Measurements from ENCODE around the gene MYCN.
"Not testable (repeated sequence)": the region's sequence is repeated elsewhere in the genome, so short reads cannot be mapped to it uniquely, and the experiment has no call there.

MYCN gene

DNA sequence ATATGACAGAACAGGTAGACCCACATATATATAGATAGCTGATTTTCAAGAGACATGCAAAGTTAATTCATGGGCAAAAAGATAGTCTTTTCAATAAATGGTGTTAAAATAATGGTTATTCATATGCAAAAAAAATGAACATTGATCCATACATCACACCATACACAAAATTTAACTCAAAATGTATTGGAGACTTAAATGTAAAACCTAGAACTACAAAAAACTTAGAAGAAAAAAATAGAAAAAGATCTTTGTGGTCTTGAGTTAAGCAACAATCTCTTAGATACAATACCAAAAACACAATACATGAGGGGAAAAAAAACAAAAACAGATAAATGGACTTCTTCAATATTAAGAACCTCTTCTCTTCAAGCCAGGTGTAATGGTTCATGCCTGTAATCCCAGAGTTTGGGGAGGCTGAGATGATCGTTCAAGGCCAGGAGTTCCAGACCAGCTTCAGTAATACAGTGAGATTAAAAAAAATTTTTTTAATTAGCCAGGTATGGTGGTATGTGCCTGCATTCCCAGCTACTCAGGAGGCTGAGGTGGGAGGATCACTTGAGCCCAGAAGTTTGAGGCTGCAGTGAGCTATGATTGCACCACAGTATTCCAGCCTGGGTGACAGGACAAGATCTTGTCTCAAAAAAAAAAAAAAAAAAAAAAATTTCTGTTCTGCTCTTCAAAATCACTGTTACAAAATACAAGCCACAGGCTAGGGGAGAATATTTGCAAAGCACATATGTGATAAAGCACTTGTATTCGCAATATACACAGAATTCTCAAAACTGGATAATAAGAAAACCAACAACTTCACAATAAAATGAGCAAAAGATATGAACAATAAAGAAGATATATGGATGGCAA is 32.7 kb upstream of the MYCN start:
- no peak for DNase-seq (ENCODE audit: low spot score)

DNA sequence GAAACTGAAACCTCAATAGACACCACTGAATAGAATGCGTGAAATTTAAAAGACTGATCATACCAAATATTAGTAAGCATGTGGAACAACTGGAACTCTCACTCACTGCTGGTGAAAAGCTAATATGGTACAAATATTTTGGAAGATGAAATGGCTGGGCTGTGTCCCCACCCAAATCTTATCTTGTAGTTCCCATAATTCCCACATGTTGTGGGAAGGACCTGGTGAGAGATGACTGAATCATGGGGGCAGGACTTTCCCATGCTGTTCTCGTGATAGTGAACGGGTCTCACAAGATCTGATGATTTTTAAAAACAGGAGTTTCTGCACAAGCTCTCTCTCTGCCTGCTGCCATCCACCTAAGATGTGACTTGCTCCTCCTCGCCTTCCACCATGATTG is 32.0 kb upstream of the MYCN start:
- DNase-seq (ENCODE audit: low spot score) = no peak

GRCh38 chr2:15909157-15909556 is 31.2 kb upstream of the MYCN start:
- DNase-seq (ENCODE audit: low spot score) = no peak

- DNase-seq (ENCODE audit: low spot score) = no peak
Measured at GRCh38 chr2:15909736-15910135, 30.6 kb upstream of the MYCN start.

DNA sequence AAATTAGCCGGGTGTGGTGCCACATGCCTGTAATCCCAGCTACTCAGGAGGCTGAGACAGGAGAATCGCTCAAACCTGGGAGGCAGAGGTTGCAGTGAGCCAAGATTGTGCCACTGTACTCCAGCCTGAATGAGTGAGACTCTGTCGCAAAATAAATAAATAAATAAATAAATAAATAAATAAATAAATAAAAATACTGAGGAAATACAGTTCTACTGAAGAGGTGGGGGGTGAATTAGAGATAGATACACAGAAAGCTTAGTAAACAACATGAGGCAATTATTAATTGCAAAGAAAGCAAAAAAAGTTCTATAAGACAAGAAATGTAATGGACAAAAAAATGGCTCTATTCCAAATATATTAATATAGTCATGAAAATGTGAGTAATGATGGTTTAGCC is 29.1 kb upstream of the MYCN start:
- DNase-seq (ENCODE audit: low spot score) = not testable (repeated sequence)

DNA sequence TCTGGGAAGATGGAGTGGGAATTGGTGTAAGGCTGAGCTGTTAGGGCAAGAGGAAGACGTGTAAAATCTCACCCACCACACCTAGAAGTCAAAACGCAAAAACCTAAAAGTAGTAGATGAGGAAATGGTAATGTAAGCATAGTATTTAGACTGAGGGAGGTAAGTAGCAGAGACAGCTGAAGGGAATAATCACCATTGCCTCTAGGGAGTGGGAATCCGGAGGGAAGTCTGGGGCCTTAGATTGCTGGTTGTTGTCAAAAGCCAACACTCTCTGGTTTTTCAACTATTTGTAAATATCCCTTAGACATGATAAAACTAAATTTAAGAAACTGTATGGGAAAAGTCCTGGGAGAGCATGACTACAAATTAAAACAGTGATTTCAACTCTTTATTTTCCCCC is 28.7 kb upstream of the MYCN start:
- DNase-seq (ENCODE audit: low spot score) = no peak

DNA sequence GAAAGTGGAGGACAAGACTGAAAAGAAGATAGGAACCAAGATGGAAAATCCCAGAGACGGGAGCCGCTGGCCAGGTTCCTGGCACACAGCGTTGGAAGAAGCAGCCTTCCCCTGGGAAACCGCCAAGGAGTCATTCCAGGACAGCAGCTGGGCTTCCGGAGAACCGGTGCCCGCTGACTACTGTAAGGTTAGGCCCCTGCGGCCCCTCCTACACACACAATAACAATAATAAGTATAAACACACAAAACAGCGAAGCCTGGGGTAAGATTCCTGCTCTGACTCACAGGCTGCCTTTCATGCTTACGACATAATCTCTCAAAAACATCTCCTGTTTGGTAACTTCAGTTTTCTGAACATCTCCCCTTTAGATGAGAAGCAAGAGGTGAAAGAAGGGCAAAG is 28.1 kb upstream of the MYCN start:
- DNase-seq (ENCODE audit: low spot score) = peak; percentile 51

- no peak for DNase-seq (ENCODE audit: low spot score)
Measured at GRCh38 chr2:15913146-15913545, 27.2 kb upstream of the MYCN start.

- no peak for DNase-seq (ENCODE audit: low spot score)
Measured at GRCh38 chr2:15914596-15915385, 25.6 kb upstream of the MYCN start.

DNA sequence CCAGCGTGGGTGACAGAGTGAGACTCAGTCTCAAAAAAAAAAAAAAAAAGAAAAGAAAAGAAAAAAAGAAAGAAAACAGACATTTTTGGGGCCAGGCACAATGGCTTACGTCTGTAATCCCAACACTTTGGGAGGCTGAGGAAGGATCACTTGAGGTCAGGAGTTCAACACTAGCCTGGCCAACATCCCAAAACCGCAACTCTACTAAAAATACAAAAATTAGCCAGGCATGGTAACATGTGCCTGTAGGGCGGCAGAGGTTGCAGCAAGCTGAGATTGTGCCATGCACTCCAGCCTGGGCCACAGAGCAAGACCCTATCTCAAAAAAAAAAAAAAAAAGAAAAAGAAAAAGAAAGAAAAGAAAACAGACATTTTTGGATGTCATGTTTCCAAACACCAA is 24.8 kb upstream of the MYCN start:
- not testable (repeated sequence) for DNase-seq (ENCODE audit: low spot score)

- DNase-seq (ENCODE audit: low spot score) = no peak
Measured at GRCh38 chr2:15916336-15916735, 24.0 kb upstream of the MYCN start.

- no peak for DNase-seq (ENCODE audit: low spot score)
Measured at GRCh38 chr2:15918761-15919356, 21.5 kb upstream of the MYCN start.

DNA sequence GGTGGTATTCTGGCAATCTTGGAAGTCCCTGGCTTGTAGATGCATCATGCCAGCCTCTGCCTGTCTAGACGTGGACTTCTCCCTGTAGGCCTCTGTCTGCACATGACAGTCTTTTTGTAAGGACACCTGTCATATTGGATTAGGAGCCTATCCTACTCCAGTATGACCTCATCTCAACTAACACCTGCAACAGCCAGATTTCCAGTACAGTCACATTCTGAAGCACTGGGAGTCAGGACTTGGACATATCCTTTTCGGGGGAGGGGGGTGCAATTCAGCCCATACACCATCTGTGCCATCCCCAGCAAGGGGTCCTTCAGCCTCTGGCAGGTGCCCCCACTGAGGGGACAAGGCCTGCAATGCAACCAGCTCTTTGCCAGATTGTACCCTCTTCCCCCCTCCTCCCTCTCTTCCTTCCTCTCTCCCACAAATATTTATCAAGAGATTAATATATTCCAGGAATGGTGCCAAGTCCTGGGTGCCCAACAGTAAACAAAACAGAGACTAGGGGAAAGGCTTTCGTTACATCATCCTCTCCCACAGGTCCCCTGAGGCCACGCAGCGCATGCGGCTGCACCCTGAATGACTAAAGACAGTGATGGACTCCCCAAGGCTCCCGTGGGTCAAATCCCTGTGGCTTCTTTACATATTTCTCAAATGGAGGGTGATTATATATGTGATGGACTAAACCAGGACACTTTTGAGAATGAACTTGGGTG is 20.5 kb upstream of the MYCN start:
- DNase-seq (ENCODE audit: low spot score) = no peak

GRCh38 chr2:15920696-15921095 is 19.7 kb upstream of the MYCN start:
- no peak for DNase-seq (ENCODE audit: low spot score)

DNA sequence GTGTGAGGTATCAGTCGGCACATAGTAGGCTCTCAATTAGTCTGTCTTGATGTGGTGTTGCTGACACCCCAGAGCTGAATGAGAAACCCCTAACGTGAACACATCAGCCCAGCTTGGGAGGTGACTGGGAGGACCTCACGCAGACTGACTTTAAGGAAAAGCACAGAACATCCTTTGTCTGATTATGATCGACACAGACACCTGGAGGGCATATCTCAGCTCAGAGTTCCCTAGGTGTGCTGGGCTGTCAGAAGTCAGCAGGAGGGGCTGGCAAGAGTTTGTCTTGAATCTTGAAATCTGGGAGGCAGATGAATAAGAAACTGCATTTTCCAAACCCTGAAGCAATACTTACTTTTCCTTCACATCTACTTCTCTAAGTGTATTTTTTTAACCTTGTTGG is 16.8 kb upstream of the MYCN start:
- DNase-seq (ENCODE audit: low spot score) = no peak

DNA sequence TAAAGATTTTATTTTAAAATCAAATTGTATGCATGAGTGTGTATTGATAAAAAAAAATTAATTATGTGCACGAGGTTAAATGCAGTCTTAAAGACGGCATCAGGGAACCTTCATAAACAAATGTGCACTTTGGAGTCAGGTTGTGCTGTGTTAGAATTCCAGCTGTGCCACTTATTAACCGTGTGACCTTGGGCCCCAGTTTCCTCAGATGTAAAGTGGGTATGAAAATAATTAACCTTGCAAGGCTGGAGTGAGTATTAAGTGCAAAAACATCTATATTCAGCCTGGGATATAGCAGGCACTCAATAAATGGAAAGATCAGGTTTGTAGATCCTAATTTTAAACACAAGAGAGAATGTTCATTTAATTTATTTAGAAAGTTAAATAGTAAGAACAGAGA is 14.5 kb upstream of the MYCN start:
- DNase-seq (ENCODE audit: low spot score) = no peak

GRCh38 chr2:15926252-15926651 is 14.1 kb upstream of the MYCN start:
- no peak for DNase-seq (ENCODE audit: low spot score)

DNA sequence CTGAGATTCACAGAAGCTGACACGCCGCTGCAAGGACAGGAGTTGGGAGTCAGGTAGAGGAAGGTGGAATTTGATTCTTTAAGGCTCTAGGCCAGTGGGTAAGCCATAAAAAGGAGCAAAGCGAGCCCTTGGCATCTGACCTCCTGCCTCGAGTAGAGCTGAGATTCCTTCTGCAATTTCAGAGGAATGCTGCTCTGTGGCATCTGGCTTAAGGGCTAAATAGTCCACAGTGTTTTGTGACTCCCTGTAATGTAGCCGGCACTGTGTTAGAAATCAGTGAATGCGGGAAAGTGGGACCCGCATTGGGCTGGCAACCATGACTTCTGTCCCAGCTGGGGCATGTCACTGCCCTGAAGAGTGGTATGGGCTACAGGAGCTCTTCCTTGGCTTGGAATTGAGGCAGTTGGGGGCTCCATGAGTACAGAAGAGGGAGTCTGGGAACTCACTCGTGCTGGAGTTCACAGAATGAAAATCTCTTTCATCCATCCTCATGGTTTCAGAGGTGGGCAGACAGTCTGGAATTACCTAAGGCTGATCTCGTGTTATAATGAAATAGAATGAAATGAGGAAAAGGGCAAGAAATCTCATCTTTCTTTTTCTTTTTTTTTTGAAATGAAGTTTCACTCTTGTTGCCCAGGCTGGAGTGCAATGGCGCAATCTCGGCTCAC is 12.7 kb upstream of the MYCN start:
- DNase-seq (ENCODE audit: low spot score) = no peak

DNA sequence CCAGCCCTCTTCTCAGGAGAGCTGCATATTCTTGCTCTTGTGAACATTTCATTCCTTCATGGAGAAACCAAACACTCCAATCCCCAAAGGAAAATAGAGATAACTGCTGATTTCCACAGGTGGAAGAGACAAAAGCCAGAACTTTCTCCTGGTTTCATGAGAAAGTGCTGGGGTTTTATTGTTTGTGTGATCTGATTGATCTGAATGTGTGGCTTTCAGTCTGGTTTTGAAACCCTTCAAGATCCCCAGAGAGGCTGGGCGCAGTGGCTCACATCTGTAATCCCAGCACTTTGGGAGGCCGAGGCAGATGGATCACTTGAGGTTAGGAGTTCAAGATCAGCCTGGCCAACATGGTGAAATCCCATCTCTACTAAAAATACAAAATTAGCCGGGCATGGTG is 11.3 kb upstream of the MYCN start:
- DNase-seq (ENCODE audit: low spot score) = not testable (repeated sequence)

GRCh38 chr2:15929861-15930260 is 10.5 kb upstream of the MYCN start:
- no peak for DNase-seq (ENCODE audit: low spot score)

GRCh38 chr2:15930589-15931318 is 9.6 kb upstream of the MYCN start:
- DNase-seq (ENCODE audit: low spot score) = no peak

Data from pons (tissue), 1 donor.